ENCODE data around the gene SUSD6. TPM values are rescaled to one million over a fixed set of nuclear protein-coding genes. Genes with fewer than 3 reads are reported as not detected.
A peak's percentile ranks its signal among the peaks of the same experiment; 100 is the strongest.

SUSD6 gene
- total RNA-seq, 2 experiments from 2014 or later = 23.1 to 43.6 TPM

- DNase-seq (ENCODE audit: low spot score) = no peak
- H3K36me3 ChIP-seq (ENCODE audit: insufficient read depth, low read length) = peaks cover 59% of the 10 kb centered on the region
- intact Hi-C loops (cut with micrococcal nuclease; ENCODE audit: unreplicated experiment) = loop anchor here (5.0 kb wide), 1 partner anchor 33 kb away; no protein-coding TSS in a partner anchor
- TF ChIP-seq EZH2phosphoT487 (IDR thresholded peaks at IDR 0.05; ENCODE audit: borderline replicate concordance, low read depth, low read length) (no peak), CTCF (conservative IDR thresholded peaks at IDR 0.05; ENCODE audit: low read length) (no peak)
- ChIA-PET POLR2A (interaction anchor here (0.7 to 1.3 kb wide), 4 partner anchors 9 to 631 kb away, joined by 3 to 4 read pairs (median 4); no protein-coding TSS in a partner anchor), CTCF (ENCODE audit: unreplicated experiment) (interaction anchor here (0.8 kb wide), 1 partner anchor 22 kb away, joined by 3 read pairs; no protein-coding TSS in a partner anchor)
- no TSS peak for BruUV-seq (replicated peaks)
- no peak overlapping the region for H2AFZ ChIP-seq (ENCODE audit: low read length)
- no peak overlapping the region for H3K4me3 ChIP-seq (ENCODE audit: low read depth, low read length, poor library complexity, severe bottlenecking)
- no peak overlapping the region for H3K27ac ChIP-seq (ENCODE audit: low read depth, low read length, poor library complexity, severe bottlenecking)
- no peaks in the 10 kb centered on the region for H3K9me2 ChIP-seq (ENCODE audit: insufficient read depth, low read length)
- peaks cover 58% of the 10 kb centered on the region for H4K20me1 ChIP-seq (ENCODE audit: insufficient read depth, low read length)
- H3K4me2 ChIP-seq (ENCODE audit: low read length) = peak overlapping the region; percentile 65
- no peaks in the 10 kb centered on the region for H3K9me3 ChIP-seq (ENCODE audit: low read length)
- peaks cover 64% of the 10 kb centered on the region for H3K4me1 ChIP-seq (ENCODE audit: insufficient read depth, low read length, poor library complexity, severe bottlenecking)
- peaks cover 97% of the 10 kb centered on the region for H3K79me2 ChIP-seq (ENCODE audit: insufficient read depth, low read depth, low read length)
Observed at GRCh38 chr14:69674546-69675244, 63.3 kb downstream of the SUSD6 start.

GRCh38 chr14:69675245-69675583 is 63.8 kb downstream of the SUSD6 start:
- no TSS peak for BruUV-seq (replicated peaks)
- Histone ChIP-seq H3K36me3 (ENCODE audit: insufficient read depth, low read length) (peaks cover 58% of the 10 kb centered on the region), H3K4me1 (ENCODE audit: insufficient read depth, low read length, poor library complexity, severe bottlenecking) (peaks cover 59% of the 10 kb centered on the region), H3K27ac (ENCODE audit: low read depth, low read length, poor library complexity, severe bottlenecking) (no peak overlapping the region), H3K4me2 (ENCODE audit: low read length) (peak overlapping the region; percentile 65), H3K9me3 (ENCODE audit: low read length) (no peaks in the 10 kb centered on the region), H4K20me1 (ENCODE audit: insufficient read depth, low read length) (peaks cover 53% of the 10 kb centered on the region), H3K9me2 (ENCODE audit: insufficient read depth, low read length) (no peaks in the 10 kb centered on the region), H3K79me2 (ENCODE audit: insufficient read depth, low read depth, low read length) (peaks cover 97% of the 10 kb centered on the region), H3K4me3 (ENCODE audit: low read depth, low read length, poor library complexity, severe bottlenecking) (no peak overlapping the region), H2AFZ (ENCODE audit: low read length) (no peak overlapping the region)
- intact Hi-C loops (cut with micrococcal nuclease; ENCODE audit: unreplicated experiment) = no loop called here
- no peak; the same call in 1 of the 2 replicates for TF ChIP-seq CTCF (conservative IDR thresholded peaks at IDR 0.05; ENCODE audit: low read length)
- TF ChIP-seq EZH2phosphoT487 (IDR thresholded peaks at IDR 0.05; ENCODE audit: borderline replicate concordance, low read depth, low read length) = no peak
- POLR2A ChIA-PET = interaction anchor here (0.7 to 0.8 kb wide), 3 partner anchors 13 to 632 kb away, joined by 3 to 4 read pairs (median 3); no protein-coding TSS in a partner anchor
- CTCF ChIA-PET (ENCODE audit: unreplicated experiment) = no interaction called here
- DNase-seq (ENCODE audit: low spot score) = no peak

GRCh38 chr14:69675877-69676416 is 64.6 kb downstream of the SUSD6 start:
- CTCF ChIA-PET (ENCODE audit: unreplicated experiment) = no interaction called here
- no TSS peak for BruUV-seq (replicated peaks)
- POLR2A ChIA-PET = no interaction called here
- TF ChIP-seq EZH2phosphoT487 (IDR thresholded peaks at IDR 0.05; ENCODE audit: borderline replicate concordance, low read depth, low read length) (no peak), CTCF (conservative IDR thresholded peaks at IDR 0.05; ENCODE audit: low read length) (no peak)
- no peak overlapping the region for H2AFZ ChIP-seq (ENCODE audit: low read length)
- no peak overlapping the region for H3K4me3 ChIP-seq (ENCODE audit: low read depth, low read length, poor library complexity, severe bottlenecking)
- peaks cover 47% of the 10 kb centered on the region for H4K20me1 ChIP-seq (ENCODE audit: insufficient read depth, low read length)
- H3K36me3 ChIP-seq (ENCODE audit: insufficient read depth, low read length) = peaks cover 51% of the 10 kb centered on the region
- intact Hi-C loops (cut with micrococcal nuclease; ENCODE audit: unreplicated experiment) = no loop called here
- H3K9me2 ChIP-seq (ENCODE audit: insufficient read depth, low read length) = no peaks in the 10 kb centered on the region
- no peak overlapping the region for H3K27ac ChIP-seq (ENCODE audit: low read depth, low read length, poor library complexity, severe bottlenecking)
- no peak for DNase-seq (ENCODE audit: low spot score)
- H3K4me1 ChIP-seq (ENCODE audit: insufficient read depth, low read length, poor library complexity, severe bottlenecking) = peaks cover 54% of the 10 kb centered on the region
- H3K4me2 ChIP-seq (ENCODE audit: low read length) = no peak overlapping the region
- no peaks in the 10 kb centered on the region for H3K9me3 ChIP-seq (ENCODE audit: low read length)
- peaks cover 97% of the 10 kb centered on the region for H3K79me2 ChIP-seq (ENCODE audit: insufficient read depth, low read depth, low read length)
